CD4-positive, alpha-beta memory T cell (primary cell): ENCODE results near the gene PAX6. TPM values are rescaled to one million over a fixed set of nuclear protein-coding genes. Genes with fewer than 3 reads are reported as not detected.

Experiments
- CTCF ChIA-PET: fragments of 350-600 bp; sonication (Branson Sonifier 250); formaldehyde crosslinking; loops from one replicate; lab custom pipeline; 2021; ENCODE audit warnings: inconsistent platforms; ENCODE audit not compliant: partially characterized antibody; lab: Charles Lee
- POLR2A ChIA-PET: fragments of 350-600 bp; sonication (Branson Sonifier 250); formaldehyde crosslinking; loops from one replicate; lab custom pipeline; 2021; ENCODE audit not compliant: partially characterized antibody; lab: Charles Lee
- DNase-seq, 5 donors: peaks; one replicate each; pipeline versions ENCODE4 v3.0.0 to v3.0.0-alpha.2; 2020 to 2022; ENCODE audit warnings: mixed read lengths in 1 of 5
- H3K27ac ChIP-seq: one replicate; pipeline ENCODE4 v1.7.0; 2013; ENCODE audit warnings: low read depth, low read length
- H3K27me3 ChIP-seq: 2 replicates; pipeline ENCODE4 v1.7.0; 2013; ENCODE audit warnings: mild to moderate bottlenecking, low read length, moderate library complexity; ENCODE audit not compliant: insufficient read depth
- H3K36me3 ChIP-seq: 2 replicates; pipeline ENCODE4 v1.7.0; 2013; ENCODE audit warnings: mild to moderate bottlenecking, low read length, moderate library complexity; ENCODE audit not compliant: insufficient read depth
- H3K4me1 ChIP-seq: 2 replicates; pipeline ENCODE4 v1.7.0; 2013; ENCODE audit warnings: mild to moderate bottlenecking, low read length, moderate library complexity; ENCODE audit not compliant: insufficient read depth
- H3K4me3 ChIP-seq, 2 donors: one replicate each; pipeline ENCODE4 v1.7.0; 2013; ENCODE audit warnings: low read length in 2 of 2, mild to moderate bottlenecking in 1 of 2
- H3K9me3 ChIP-seq, 2 donors: one replicate each; pipeline ENCODE4 v1.7.0; 2013; ENCODE audit warnings: low read length in 2 of 2, control low read depth in 1 of 2; ENCODE audit not compliant: control insufficient read depth in 1 of 2
- H3K27ac Mint-ChIP-seq, 7 donors: one replicate each; pipeline ENCODE4 v1.8.0; 2020 to 2021; ENCODE audit warnings: mixed read lengths in 7 of 7, mild to moderate bottlenecking in 6 of 7, inconsistent platforms in 3 of 7, moderate library complexity in 3 of 7
- H3K27me3 Mint-ChIP-seq, 2 donors: one replicate each; pipeline ENCODE4 v1.8.0; 2020 to 2021; ENCODE audit warnings: mixed read lengths in 2 of 2
- H3K36me3 Mint-ChIP-seq, 2 donors: one replicate each; pipeline ENCODE4 v1.8.0; 2020 to 2021; ENCODE audit warnings: mixed read lengths in 2 of 2, inconsistent platforms in 1 of 2, mild to moderate bottlenecking in 1 of 2
- H3K4me1 Mint-ChIP-seq, 4 donors: one replicate each; pipeline ENCODE4 v1.8.0; 2020 to 2021; ENCODE audit warnings: mixed read lengths in 4 of 4, mild to moderate bottlenecking in 1 of 4
- H3K4me3 Mint-ChIP-seq, 8 donors: one replicate each; pipeline ENCODE4 v1.8.0; 2020 to 2021; ENCODE audit warnings: mixed read lengths in 8 of 8, mild to moderate bottlenecking in 7 of 8, moderate library complexity in 6 of 8, inconsistent platforms in 3 of 8
- H3K9me3 Mint-ChIP-seq, 8 donors: one replicate each; pipeline ENCODE4 v1.8.0; 2020 to 2021; ENCODE audit warnings: mixed read lengths in 8 of 8, mild to moderate bottlenecking in 5 of 8, inconsistent platforms in 3 of 8, moderate library complexity in 1 of 8
- intact Hi-C: fragments of 100-400 bp; cut with micrococcal nuclease; formaldehyde crosslinking; loops from one replicate; pipeline ENCODE4 v1.15.1; 2023
- polyA plus RNA-seq, 2 donors: library from polyadenylated mRNA; unstranded; fragments of 300-500 nt; fragmentation: Illumina TruSeq; gene quantifications; one replicate each; pipeline ENCODE4 v1.2.3, GENCODE V29; 2021
- total RNA-seq, 2 experiments: library from RNA; stranded (reverse); gene quantifications; one replicate each; pipeline ENCODE4 v1.2.3, GENCODE V29; 2021

PAX6 gene
- total and polyA plus RNA-seq, 4 experiments from 2014 or later: 0.11 TPM; not detected in 3

- Histone ChIP-seq H3K4me1 (no peaks in the 10 kb centered on the region), H3K27ac (no peak overlapping the region), H3K27me3 (no peaks in the 10 kb centered on the region), H3K9me3 (no peaks in the 10 kb centered on the region), H3K4me3 (no peak overlapping the region), H3K36me3 (no peaks in the 10 kb centered on the region)
- no peaks in the 10 kb centered on the region for H3K27me3 Mint-ChIP-seq
- no peaks in the 10 kb centered on the region for H3K9me3 Mint-ChIP-seq
- intact Hi-C loops: no loop called here
- H3K27ac Mint-ChIP-seq: no peak overlapping the region
- H3K4me1 Mint-ChIP-seq: no peaks in the 10 kb centered on the region
- no peak for DNase-seq
- H3K36me3 Mint-ChIP-seq: peaks cover 17 to 35% of the 10 kb centered on the region in 2 donors
- ChIA-PET POLR2A (no interaction called here), CTCF (no interaction called here)
- H3K4me3 Mint-ChIP-seq: no peak overlapping the region
Observed at GRCh38 chr11:31779374-31779791, 31.7 kb downstream of the PAX6 start.

- Mint-ChIP-seq H3K36me3 (peaks cover 6 to 41% of the 10 kb centered on the region in 2 donors), H3K4me3 (no peak overlapping the region), H3K27me3 (no peaks in the 10 kb centered on the region), H3K27ac (no peak overlapping the region), H3K9me3 (no peaks in the 10 kb centered on the region), H3K4me1 (no peaks in the 10 kb centered on the region)
- intact Hi-C loops: no loop called here
- CTCF ChIA-PET: no interaction called here
- H3K36me3 ChIP-seq: no peaks in the 10 kb centered on the region
- no peak for DNase-seq
- H3K27ac ChIP-seq: no peak overlapping the region
- H3K27me3 ChIP-seq: no peaks in the 10 kb centered on the region
- no peaks in the 10 kb centered on the region for H3K4me1 ChIP-seq
- no peak overlapping the region for H3K4me3 ChIP-seq
- POLR2A ChIA-PET: no interaction called here
- no peaks in the 10 kb centered on the region for H3K9me3 ChIP-seq
Observed at GRCh38 chr11:31772412-31772811, 38.7 kb downstream of the PAX6 start.

DNA sequence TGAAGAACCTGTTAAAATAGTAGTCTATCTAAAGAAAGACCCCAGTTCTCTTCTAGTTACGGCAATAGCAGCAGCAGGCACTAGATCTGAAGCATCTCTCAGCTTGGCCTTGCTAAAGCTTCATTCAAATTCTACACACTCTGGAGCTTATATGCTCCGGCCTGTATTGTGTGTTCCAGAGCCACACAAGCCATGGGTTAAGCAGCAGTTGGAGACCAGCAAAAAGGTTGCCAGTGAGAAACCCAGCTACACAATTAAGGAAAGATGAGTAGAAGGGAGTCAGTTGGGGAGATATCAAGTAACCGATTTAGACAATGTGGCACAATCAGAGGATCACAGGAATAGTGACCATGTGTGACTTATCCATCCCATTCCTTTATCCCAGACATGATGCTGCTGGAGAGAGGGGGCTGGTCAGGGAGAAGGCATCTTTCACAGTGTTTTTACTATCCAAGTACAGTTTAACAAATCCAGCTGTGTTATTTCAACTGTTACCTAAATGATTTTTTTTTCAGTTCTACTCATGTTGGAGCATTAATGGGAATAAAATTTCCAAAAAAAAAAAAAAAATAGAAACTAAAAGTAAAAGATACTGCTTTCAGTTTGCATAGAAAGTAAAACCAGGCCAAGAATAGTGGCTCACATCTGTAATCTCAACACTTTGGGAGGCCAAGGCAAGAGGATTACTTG lies 41.0 kb downstream of the PAX6 start:
- Histone ChIP-seq H3K4me1 (no peaks in the 10 kb centered on the region), H3K27ac (no peak overlapping the region), H3K27me3 (no peaks in the 10 kb centered on the region), H3K4me3 (no peak overlapping the region), H3K36me3 (no peaks in the 10 kb centered on the region), H3K9me3 (no peaks in the 10 kb centered on the region)
- no peaks in the 10 kb centered on the region for H3K4me1 Mint-ChIP-seq
- DNase-seq: no peak
- H3K9me3 Mint-ChIP-seq: no peaks in the 10 kb centered on the region
- H3K27ac Mint-ChIP-seq: no peak overlapping the region
- H3K4me3 Mint-ChIP-seq: no peak overlapping the region
- ChIA-PET POLR2A (no interaction called here), CTCF (no interaction called here)
- no peaks in the 10 kb centered on the region for H3K27me3 Mint-ChIP-seq
- intact Hi-C loops: no loop called here
- peaks cover 5 to 34% of the 10 kb centered on the region in 2 donors for H3K36me3 Mint-ChIP-seq

GRCh38 chr11:31768749-31769640 lies 42.1 kb downstream of the PAX6 start:
- H3K9me3 ChIP-seq: no peaks in the 10 kb centered on the region
- H3K4me3 ChIP-seq: no peak overlapping the region
- H3K27me3 ChIP-seq: no peaks in the 10 kb centered on the region
- Mint-ChIP-seq H3K4me1 (no peaks in the 10 kb centered on the region), H3K36me3 (peaks cover 5 to 29% of the 10 kb centered on the region in 2 donors), H3K4me3 (no peak overlapping the region), H3K27me3 (no peaks in the 10 kb centered on the region), H3K9me3 (no peaks in the 10 kb centered on the region), H3K27ac (no peak overlapping the region)
- H3K4me1 ChIP-seq: no peaks in the 10 kb centered on the region
- H3K27ac ChIP-seq: no peak overlapping the region
- POLR2A ChIA-PET: no interaction called here
- no peak for DNase-seq
- H3K36me3 ChIP-seq: no peaks in the 10 kb centered on the region
- intact Hi-C loops: no loop called here
- CTCF ChIA-PET: no interaction called here

- H3K27me3 ChIP-seq: no peaks in the 10 kb centered on the region
- ChIA-PET POLR2A (no interaction called here), CTCF (interaction anchor here (0.7 kb wide), 1 partner anchor 37 kb away, joined by 4 read pairs; no protein-coding TSS in a partner anchor)
- Mint-ChIP-seq H3K4me3 (no peak overlapping the region), H3K9me3 (no peaks in the 10 kb centered on the region), H3K27me3 (no peaks in the 10 kb centered on the region), H3K36me3 (peaks cover 5 to 21% of the 10 kb centered on the region in 2 donors), H3K4me1 (no peaks in the 10 kb centered on the region), H3K27ac (no peak overlapping the region)
- H3K4me3 ChIP-seq: no peak overlapping the region
- no peak overlapping the region for H3K27ac ChIP-seq
- intact Hi-C loops: no loop called here
- no peaks in the 10 kb centered on the region for H3K9me3 ChIP-seq
- no peak for DNase-seq
- H3K36me3 ChIP-seq: no peaks in the 10 kb centered on the region
- no peaks in the 10 kb centered on the region for H3K4me1 ChIP-seq
Observed at GRCh38 chr11:31767685-31768084, 43.4 kb downstream of the PAX6 start.

- H3K36me3 Mint-ChIP-seq: peaks cover 3 to 16% of the 10 kb centered on the region in 2 donors
- Histone ChIP-seq H3K9me3 (no peaks in the 10 kb centered on the region), H3K4me1 (no peaks in the 10 kb centered on the region), H3K27me3 (no peaks in the 10 kb centered on the region), H3K4me3 (no peak overlapping the region), H3K36me3 (no peaks in the 10 kb centered on the region), H3K27ac (no peak overlapping the region)
- no peak overlapping the region for H3K4me3 Mint-ChIP-seq
- no peaks in the 10 kb centered on the region for H3K4me1 Mint-ChIP-seq
- no peak overlapping the region for H3K27ac Mint-ChIP-seq
- no peak for DNase-seq
- intact Hi-C loops: no loop called here
- no peaks in the 10 kb centered on the region for H3K27me3 Mint-ChIP-seq
- ChIA-PET CTCF (interaction anchor here (0.7 kb wide), 1 partner anchor 36 kb away, joined by 4 read pairs; no protein-coding TSS in a partner anchor), POLR2A (no interaction called here)
- no peaks in the 10 kb centered on the region for H3K9me3 Mint-ChIP-seq
Observed at GRCh38 chr11:31767066-31767465, 44.1 kb downstream of the PAX6 start.

DNA sequence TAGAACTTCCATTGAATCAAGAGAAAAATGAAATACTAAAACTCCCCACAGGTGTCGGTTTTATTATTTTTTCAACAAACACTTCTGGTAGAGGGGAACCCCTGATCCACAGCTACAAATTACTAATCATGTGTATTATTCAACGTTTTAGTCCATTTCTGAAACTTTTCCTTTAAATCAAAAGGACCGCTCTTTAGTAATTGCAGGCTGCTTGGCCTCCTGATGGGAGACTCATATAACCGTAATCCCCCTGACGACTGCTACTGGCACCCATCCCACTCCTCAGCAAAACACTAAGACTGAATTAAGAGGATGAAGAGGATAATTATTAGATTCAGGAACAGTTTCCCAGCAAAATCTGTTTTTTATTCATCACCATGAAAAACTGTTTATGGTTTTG lies 46.4 kb downstream of the PAX6 start:
- H3K27ac ChIP-seq: no peak overlapping the region
- intact Hi-C loops: no loop called here

More for the DNA sequence above, 46.4 kb downstream of the PAX6 start:
- no peaks in the 10 kb centered on the region for H3K27me3 ChIP-seq
- H3K27ac Mint-ChIP-seq: no peak overlapping the region
- H3K9me3 Mint-ChIP-seq: no peaks in the 10 kb centered on the region
- H3K4me3 ChIP-seq: no peak overlapping the region
- no peak for DNase-seq
- ChIA-PET POLR2A (no interaction called here), CTCF (no interaction called here)
- no peaks in the 10 kb centered on the region for H3K27me3 Mint-ChIP-seq
- H3K4me1 Mint-ChIP-seq: no peaks in the 10 kb centered on the region
- no peaks in the 10 kb centered on the region for H3K9me3 ChIP-seq
- no peak overlapping the region for H3K4me3 Mint-ChIP-seq
- H3K36me3 ChIP-seq: no peaks in the 10 kb centered on the region
- peaks cover 0 to 11% of the 10 kb centered on the region in 2 donors for H3K36me3 Mint-ChIP-seq
- H3K4me1 ChIP-seq: no peaks in the 10 kb centered on the region
